Activated gamma-delta T cell (primary cell): ENCODE results near the gene VDAC2.
"Not testable (repeated sequence)": the region's sequence is repeated elsewhere in the genome, so short reads cannot be mapped to it uniquely, and the experiment has no call there.

Experiments
- DNase-seq: peaks from one replicate; lab custom pipeline; 2025; lab: John Stamatoyannopoulos, UW

The VDAC2 gene

DNA sequence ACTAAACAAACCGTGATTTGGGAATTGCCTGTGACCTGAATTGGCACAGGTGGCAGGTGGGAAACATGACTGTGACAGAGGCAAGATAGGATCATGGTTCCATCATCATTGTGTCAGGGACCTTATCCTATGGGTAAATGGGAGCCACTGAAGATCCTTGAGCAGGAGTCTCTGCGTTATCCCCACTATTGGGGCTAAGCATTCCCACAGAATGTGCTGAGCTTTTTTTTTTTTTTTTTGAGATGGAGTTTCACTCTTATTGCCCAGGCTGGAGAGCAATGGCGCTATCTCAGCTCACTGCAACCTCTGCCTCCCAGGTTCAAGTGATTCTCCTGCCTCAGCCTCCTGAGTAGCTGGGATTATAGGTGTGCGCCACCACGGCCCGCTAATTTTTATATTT, 10.6 kb upstream of the VDAC2 start:
- not testable (repeated sequence) for DNase-seq

DNA sequence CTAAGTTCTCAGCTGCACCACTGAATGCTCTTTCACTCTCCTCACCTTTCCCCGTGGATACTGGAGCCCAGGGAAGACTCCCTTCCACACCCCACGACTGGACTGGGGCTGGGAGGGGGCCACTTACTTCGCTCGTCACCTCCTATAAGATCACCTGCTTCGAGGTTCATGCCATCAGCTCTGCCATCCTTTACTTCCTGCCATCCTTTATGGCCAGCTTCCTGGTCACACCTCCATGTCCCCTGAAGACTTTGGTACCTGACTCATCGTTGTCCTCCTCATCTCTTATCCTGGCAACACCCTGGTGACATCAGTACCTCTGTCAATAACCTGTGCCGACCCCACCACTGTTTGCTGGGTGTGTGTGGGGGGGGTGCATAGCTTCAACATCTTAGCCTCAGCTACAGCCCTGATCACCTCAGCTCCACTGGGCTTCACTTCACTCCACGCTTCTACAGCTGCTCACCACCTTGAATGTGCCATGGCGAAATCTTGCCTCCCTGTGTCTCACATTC, 8.7 kb upstream of the VDAC2 start:
- DNase-seq = no peak

DNA sequence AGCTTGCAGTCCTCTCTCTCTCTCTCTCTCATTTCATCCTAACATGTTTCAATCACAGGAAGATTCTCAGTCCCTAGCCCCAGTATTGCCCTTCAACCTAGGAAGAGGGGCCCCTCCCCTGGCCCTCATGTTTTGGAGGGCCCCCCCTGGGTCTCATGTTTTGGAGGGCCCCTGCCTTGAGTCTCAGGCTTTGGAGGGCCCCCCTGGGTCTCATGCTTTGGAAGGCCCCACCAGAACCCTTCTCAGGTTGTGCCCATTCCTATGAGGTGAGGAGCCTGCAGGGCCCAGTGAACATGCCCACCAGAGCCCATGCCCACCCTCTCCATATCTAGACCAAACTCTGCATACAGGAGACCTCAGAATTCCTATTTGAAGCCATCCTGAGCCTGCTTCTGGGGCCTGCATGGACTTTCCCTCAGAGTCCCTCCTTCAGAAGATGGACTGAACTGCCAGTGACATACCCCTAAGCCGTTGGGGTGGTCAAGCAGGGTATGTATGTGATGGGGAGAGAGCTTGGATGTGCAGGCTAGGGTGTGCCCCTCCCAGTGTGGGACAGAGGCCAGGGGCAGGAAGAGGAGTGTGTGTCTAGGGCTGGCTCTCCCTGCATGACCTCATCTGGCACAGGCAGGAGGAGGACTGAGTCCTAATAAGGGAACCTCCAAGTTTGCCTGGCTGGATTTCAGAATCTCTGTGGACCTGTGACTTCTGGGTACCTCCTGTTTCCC, 8.1 kb upstream of the VDAC2 start:
- DNase-seq = no peak

DNA sequence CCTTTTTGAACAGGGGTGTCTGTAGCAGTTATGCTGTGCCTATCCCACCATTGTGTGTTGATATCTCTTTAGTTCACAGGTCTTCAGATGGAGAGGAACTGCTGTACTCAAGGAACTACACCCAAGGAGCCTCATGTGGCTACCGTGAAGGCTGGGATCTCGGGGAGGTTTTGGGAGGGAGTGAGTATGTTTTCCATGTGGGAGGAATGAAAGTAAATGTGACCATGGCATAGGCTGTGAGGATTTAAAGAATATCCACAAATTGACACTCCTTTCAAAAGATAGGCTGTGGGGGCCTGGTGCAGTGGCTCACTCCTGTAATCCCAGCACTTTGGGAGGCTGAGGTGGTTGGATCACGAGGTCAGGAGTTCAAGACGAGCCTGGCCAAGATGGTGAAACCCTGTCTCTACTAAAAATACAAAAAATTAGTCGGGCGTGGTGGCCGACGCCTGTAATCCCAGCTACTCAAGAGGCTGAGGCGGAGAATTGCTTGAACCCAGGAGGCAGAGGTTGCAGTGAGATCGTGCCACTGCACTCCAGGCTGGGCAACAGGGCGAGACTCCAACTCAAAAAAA, 7.5 kb upstream of the VDAC2 start:
- not testable (repeated sequence) for DNase-seq

DNA sequence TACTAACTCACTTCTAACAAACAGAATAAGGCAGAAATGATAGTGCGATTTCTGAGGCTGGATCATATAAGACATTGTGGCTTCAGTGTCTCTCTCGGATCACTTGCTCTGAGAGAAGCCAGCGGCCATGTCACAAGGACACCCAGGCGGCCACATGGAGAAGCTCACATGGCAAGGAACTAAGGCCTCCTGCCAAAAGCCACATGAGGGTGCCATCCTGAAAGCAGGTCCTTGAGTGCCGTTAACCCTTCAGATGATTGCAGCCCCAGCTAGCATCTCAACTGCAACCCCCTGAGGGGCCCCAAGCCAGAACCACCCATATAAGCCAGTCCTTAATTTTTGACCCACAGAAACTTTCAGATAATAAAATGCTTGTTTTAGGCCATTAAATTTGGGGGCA, 6.9 kb upstream of the VDAC2 start:
- DNase-seq = no peak

DNA sequence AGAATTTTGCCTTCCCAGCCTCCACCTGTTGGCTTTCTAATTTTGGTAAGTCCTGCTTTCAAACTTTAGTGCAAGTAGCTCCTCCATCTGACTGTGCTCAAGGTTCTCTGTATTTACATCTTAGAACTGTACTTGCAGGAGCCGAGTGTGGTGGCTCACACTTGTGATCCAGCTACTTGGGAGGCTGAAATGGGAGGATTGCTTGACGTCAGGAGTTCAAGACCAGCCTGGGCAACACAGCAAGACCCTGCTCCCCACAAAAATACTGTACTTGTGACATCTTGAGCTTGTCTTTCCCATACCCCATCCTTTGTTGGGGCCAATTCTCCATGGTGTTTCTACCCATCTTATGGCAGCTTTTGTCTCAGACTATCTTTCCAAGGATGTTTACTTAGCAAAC, 4.7 kb upstream of the VDAC2 start:
- no peak for DNase-seq

DNA sequence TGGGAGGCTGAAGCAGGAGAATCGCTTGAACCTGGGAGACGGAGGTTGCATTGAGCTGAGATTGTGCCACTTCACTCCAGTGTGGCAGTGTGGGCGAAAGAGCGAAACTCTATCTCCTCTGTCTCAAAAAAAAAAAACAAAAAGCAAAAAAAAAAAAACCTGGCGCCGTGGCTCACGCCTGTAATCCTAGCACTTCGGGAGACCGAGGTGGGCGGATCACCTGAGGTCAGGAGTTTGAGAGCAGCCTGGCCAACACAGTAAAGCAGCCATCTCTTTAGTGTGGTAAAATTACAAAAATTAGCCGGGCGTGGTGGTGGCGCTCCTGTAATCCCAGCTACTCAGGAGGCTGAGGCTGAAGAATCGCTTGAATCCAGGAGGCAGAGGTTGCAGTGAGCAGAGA, 4.0 kb upstream of the VDAC2 start:
- not testable (repeated sequence) for DNase-seq

DNA sequence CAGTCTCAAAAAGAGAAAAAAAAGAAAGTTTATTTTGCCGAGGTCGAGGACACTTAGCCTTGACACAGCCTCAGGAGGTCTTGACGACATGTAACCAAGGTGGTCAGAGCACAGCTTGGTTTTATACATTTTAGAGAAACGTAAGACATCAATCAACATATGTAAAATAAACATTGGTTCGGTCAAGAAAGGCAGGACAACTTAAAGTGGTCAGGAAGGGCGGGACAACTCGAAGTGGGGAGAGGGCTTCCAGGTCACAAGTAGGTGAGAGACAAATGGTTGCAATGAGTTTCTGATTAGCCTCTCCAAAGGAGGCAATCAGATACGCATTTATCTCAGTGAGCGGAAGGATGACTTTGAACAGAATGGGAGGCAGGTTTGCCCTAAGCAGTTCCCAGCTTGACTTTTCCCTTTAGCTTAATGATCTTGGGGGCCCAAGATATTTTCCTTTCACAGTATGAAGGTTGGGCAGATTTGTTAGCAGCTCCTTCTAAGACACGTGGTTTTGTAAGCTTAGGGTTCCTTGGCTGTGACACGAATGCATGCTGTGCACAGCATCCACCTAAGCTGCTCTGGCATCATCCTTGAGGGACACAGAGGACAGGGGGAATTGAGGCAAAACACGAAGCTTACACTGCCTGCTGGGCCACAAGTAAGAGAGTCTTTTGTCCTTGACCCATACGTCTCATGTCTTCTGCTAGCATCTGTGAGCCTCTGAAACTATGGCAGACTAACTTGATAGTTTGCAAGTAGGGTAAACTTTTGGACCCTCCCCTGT, 3.3 kb upstream of the VDAC2 start:
- DNase-seq = no peak

DNA sequence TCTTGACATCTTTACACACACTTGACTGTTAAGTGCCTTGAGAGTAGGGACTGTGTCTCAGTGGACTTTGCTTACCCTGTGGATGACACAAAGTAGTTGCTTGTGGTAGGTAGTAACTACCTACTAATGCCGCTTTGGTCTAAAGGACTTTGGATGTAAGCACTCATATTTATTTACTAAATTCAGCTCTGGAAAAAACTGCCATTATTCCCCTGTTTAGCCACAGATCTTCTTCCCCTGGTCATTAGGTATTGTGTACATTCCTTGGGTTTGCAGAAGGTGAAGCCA, 2.8 kb upstream of the VDAC2 start:
- no peak for DNase-seq

DNA sequence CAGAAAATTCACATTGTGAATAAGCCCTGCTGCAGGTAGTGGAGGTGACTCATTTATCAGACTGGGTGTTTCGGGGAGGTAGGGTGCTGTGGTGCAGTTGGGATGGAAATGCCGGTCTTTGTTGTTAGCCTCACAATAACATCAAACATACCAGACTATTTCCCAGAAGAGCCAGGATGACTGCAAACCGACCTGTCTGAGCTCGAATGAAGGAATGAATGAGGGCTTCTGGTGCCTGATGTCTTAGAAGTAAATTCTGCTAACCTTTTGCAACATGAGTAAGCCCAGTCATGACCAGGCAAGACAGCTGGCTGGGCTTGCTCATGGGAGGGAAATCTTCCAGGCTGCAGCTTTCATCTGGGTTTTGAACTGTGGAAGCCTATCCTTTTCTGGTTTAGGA, 2.4 kb upstream of the VDAC2 start:
- DNase-seq = no peak

DNA sequence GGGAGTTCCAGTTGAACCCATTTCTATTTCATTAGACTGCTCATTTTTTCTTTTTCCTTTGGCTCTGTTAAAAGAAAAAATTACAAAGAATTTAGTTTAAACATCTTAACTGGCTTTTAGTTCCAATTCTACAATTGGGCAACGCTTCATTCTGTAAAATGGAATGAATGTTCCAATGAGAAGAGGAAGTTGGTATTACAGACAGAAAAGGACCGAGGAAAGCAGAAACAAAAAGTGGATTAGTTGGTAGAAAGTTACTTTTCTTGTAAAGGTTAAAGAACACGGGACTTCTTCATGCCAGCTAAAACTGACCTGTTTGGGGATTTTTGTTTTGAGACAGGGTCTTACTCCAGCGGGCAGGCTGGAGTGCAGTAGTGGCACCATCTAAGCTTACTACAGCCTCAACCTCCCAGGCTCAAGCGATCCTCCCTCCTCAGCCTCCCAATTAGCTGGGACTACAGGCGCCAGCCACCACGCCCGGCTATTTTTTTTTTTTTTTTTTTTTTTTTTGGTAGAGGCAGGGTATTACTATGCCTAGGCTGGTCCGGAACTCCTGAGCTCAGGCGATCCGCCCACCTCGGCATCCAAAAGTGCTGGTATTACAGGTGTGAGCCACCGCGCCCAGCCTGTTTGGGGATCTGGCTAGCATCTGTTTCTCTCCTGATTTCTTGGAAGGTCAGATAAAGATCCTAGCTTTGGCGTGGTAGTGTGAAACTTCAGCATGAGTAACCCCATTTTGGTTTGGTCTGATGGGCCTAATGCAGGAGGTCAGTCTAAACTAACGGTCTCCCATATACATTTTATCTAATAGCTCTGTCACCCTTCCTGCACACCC, 1.3 kb upstream of the VDAC2 start:
- DNase-seq = no peak

DNA sequence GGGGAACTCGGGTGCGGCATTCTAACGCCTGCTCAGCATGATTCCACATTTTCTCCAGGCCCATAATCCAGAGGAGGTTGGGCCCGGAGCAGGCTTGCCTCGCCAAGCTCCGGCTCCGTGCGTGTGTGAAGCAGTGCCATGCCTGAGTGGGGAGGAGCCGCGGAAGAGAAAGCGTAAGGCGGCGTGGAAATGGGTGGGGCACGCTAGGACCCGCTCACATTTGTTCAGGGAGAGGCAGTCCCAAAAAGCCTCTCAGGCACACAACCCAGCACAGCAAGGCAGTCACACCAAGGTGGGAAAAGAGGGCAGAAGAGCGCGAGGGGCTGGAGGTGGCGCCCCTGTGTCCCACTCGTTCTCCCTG, 695 bp upstream of the VDAC2 start:
- DNase-seq = peak; percentile 48

DNA sequence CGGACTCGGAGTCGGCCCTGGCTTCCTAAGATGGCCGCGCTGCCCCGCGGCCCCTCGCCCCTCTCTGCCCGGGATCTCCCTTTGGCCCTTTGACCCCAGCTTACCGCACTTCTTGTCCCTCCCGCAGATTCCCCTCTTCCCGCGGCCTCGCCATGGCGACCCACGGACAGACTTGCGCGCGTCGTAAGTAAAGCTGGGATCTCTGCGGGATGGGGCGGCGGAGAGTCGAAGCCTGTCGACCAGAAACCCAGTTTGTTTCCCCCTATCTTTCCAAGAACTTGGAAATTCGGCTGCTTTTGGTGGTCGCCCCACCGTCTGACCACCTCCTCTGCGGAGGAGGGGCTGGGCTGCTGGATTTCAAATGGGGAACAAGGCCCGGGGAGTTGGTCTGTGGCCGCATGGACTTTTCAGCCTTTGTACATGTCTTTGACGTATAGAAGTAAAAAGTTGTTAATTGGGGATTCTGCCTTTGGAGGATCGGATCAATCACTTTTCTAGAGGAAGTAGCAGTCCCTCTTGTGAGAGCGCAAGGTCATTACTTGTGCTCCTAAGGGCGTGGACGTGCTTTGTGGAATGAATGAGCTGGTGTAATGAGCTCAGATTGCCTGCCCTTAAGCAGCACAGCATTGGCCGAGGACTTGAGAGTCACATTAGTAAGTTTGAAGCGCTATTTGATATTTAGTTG, 553 bp downstream of the VDAC2 start:
- DNase-seq = no peak

DNA sequence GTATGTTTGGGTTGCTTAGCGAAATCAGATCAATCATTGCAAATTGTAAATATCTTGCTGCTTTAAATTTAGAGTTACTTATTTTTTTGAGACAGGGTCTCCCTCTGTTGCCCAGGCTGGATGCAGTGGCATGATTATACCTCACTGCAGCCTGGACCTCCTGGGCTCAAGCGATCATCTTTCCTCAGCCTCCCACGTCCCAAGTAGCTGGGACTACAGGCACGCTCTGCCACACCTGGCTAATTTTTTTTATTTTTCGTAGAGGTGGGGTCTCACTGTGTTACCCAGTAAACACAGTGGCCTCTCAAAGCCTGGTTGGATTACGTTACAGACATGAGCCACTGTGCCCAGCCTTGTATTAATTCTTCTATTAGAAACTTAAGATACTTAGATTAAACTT, 1.7 kb downstream of the VDAC2 start:
- DNase-seq = no peak

DNA sequence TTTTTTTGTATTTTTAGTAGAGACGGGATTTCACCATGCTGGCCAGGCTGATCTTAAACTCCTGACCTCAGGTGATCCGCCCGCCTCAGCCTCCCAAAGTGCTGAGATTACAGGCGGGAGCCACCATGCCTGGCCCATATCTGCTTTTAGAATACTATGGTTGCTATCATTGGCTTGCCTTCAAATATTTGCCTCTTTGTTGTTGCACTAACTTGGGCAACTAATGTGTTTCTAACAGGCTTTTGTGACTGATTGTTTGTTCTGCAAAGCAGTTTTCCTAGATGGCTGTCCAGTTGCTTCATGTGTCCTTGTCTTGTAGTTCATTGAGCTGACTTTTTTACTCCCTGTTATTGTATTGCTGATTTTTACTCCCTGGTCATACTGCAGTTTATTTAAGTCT, 9.7 kb downstream of the VDAC2 start:
- DNase-seq = no peak

DNA sequence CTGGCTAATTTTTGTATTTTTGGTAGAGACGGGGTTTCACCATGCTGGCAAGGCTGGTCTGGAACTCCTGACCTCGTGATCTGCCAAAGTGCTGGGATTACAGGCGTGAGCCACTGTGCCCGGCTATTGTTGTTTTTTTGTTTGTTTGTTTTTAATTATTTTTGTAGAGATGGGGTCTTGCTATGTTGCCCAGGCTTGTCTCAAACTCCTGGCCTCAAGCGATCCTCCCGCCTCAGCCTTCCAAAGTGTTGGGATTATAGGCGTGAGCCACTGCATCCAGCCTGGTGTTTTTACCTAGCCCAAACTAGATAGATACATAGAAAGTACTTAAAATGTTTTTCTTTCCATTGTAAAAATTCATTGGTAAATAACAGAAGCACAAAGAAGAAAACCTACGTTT, 10.9 kb downstream of the VDAC2 start:
- DNase-seq = not testable (repeated sequence)

DNA sequence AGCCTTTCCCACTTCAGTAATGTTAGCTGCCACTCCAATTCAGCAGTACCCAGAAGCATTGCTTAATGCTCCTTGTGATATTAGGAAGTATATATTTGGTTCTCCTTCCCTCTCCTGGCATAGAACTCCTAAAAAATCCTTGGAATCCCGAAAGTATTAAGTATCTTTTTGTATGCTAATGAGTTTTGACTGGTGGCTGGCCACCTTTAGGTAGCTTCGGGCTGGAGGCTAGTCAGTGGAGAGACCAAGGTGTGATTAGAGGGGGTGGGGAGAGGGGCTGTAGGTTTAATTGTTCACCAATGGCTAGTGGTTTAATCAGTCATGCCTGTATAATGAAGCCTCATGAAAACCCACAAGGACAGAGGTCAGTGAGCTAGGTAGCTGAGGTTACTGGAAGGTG, 12.9 kb downstream of the VDAC2 start:
- no peak for DNase-seq

DNA sequence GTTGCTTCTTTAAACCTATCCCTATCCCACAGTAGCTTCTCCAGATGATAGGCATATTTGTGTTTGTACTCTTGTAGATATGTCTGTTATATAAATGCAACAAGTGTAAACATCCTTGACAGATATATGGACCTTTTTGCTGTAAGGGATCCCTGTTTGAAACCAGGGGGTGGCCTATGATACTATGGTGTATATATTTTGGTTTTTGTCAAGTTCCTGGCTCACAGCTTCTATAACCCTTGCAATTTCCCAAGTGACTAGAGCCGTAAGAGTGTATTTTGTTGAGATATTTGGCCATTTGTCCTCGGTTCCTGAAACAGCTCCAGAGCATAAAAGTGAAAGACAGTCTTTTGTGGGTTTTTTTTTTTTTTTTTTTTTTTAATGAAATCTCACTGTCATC, 15.5 kb downstream of the VDAC2 start:
- no peak for DNase-seq

DNA sequence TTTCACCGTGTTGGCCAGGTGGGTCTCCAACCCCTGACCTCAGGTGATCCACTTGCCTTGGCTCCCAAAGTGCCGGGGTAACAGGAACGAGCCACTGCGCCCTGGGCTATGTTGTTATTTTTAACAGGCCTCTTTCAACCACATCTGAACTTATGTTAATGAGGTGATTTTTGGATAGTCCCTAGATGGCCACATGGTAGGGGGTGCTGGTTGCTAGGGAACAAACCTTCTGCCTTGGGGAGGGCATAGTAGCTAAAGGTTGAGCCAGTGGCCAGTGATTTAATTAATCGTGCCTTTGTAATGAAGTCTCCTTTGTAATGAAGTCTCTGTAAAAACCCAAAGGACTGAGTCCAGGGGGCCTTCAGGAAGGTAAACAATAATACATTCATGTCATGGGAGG, 16.1 kb downstream of the VDAC2 start:
- no peak for DNase-seq

DNA sequence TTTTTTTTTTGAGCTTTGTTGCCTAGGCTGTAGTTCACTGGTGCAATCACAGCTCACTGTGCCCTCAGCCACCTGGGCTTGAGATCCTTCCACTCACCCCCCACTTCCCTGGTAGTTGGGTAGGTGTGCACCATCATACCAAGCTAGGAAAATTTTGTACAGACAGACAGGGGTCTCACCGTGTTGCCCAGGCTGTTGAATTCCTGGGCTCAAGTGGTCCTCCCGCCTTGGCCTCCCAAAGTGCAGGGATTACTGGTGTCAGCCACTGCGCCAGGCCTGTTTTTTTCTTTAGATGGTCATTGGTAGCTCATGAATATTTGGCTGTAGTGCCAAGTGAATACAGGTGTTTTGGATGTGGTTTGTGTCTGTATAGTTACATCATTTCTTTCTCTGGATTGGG, 17.7 kb downstream of the VDAC2 start:
- no peak for DNase-seq

DNA sequence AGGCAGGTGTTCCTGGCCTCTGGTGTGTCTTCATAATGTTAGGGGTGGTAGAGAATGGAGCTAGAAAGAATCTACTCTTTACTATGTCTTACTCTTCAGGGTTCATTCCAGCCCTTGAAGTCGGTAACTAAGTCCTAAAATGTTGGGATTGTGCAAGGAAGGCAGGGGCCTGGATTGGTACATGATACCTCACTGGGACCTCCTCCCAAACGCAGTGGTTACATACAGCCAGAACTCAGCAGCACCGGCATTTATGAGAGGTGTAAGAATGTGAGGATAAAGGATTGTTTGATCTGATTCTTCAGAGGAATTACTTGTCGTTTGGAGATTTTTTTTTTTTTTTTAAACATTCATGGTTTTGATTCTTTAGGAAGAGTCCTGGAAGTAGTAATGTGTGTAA, 18.2 kb downstream of the VDAC2 start:
- no peak for DNase-seq

DNA sequence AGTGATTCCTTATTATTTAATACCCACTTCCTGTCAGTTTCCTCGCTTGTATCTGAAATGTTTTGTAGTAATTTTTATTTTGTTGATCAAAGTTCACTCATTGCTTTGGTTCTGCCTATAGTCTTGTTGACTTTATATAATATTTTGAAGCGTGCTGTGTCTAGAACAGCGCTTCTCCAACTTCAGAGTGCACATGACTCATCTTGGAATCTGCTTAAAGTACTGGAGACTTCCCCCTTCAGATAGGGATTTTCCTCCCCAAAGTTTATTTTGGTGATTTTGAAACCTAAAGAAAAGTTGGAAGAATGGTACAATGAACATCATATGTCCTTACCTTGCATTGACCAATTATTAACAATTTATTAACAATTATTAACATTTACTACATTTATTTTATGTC, 19.4 kb downstream of the VDAC2 start:
- DNase-seq = no peak
